Epithelial cell of esophagus (primary cell): ENCODE results near the gene PPHLN1.
A peak's percentile ranks its signal among the peaks of the same experiment; 100 is the strongest.
"Not testable (repeated sequence)": the region's sequence is repeated elsewhere in the genome, so short reads cannot be mapped to it uniquely, and the experiment has no call there.

Experiments used
- DNase-seq: peaks from one replicate; pipeline ENCODE4 v3.0.0; 2010; ENCODE audit warnings: low read depth
- H3K4me3 ChIP-seq: 2 replicates; pipeline ENCODE4 v1.5.1; 2011; ENCODE audit warnings: mild to moderate bottlenecking, low read length, control low read depth
- TF ChIP-seq, protein P1 (sequence below): IDR thresholded peaks from 2 replicates; pipeline ENCODE4 v1.5.1; 2011; ENCODE audit warnings: low read depth, mild to moderate bottlenecking, low read length, control low read depth, inconsistent platforms; ENCODE audit not compliant: insufficient read depth; ENCODE audit errors: missing control alignments

PPHLN1 gene

DNA sequence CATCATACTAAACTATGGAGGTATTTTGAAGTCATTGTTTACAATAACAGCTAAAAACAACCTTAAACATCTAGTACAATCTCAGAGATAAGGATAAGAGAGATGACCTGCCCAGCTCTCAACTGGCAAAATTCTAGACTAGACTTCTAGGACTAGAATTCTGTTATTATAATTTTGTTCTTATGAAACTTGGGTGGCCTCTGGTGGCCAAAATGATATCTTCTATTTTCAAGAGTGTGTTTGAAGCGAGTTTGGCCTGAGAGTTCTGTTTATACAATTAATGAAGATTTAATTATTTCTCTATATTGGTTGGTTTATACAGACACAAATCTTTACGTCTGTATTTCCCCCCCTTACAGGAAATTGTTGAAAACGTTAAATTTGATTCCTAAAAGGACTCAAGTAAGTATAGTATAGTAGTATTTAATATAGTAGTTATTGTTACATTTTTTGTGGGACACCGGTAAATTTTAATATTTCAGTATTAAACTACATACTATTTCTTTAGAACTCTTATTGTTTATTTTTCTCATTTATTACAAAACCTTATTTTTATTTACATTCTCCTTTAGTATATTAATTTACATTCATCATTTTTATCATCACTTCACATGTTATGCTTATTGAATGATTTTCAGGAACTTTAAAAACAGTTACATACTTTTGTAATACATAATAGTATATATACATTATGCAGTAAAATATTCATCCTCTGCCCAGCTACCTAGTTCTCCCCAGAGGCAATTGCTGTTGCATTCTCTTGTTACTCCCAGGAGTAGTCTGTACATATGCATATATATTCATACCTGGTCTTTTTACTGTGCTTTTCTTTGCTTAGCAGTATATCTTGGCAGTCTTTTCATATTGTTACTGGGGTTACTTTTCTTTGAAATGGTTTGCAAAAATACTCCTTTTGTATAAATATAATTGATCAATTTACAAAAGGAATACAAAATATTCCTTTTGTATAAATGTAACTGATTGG is 6.6 kb downstream of the PPHLN1 start:
- DNase-seq = peak; percentile 56
- TF ChIP-seq, protein P1, sequence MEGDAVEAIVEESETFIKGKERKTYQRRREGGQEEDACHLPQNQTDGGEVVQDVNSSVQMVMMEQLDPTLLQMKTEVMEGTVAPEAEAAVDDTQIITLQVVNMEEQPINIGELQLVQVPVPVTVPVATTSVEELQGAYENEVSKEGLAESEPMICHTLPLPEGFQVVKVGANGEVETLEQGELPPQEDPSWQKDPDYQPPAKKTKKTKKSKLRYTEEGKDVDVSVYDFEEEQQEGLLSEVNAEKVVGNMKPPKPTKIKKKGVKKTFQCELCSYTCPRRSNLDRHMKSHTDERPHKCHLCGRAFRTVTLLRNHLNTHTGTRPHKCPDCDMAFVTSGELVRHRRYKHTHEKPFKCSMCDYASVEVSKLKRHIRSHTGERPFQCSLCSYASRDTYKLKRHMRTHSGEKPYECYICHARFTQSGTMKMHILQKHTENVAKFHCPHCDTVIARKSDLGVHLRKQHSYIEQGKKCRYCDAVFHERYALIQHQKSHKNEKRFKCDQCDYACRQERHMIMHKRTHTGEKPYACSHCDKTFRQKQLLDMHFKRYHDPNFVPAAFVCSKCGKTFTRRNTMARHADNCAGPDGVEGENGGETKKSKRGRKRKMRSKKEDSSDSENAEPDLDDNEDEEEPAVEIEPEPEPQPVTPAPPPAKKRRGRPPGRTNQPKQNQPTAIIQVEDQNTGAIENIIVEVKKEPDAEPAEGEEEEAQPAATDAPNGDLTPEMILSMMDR = peak; percentile 55

DNA sequence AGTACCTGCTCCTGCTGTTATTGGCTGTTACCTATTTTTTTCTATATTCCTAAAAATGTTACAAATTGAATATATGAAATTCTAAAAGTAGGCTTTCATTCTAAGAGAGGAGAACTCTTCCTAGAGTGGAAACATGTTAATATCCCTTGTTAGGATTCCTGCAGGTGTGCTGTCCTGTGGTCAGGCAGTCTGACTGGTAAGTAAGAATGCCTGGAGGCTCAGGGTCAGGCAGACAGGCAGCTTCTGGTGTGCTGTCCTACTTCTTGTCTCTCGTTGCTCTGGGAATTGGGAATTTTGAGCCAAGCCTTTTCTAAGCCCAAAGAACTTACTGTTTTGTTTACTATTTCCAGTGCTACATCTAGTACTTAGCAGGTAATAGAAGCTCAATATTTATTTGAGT is 10.3 kb downstream of the PPHLN1 start:
- DNase-seq = no peak

More for the DNA sequence above, 6.6 kb downstream of the PPHLN1 start:
- no peak overlapping the region for H3K4me3 ChIP-seq

DNA sequence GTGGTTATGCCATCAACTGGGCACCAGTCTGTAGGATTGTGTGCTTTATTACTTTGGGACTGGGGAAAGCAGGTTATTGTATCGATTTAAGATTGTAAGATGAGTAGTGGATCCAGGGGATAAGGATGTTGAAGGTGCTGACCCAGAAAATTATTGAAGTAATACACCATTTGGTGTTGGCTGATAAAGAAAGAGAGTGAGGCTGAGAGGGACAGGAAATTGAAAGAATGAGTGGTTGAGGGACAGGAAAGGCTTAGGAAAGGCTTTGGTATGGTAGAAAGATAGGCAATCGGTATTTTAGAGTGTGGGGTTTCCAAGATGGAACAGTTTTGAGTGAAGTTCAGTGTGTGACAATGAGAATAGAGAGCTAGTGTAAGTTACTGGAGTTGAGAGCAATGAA is 12.3 kb downstream of the PPHLN1 start:
- TF ChIP-seq, protein P1 = no peak
- DNase-seq = no peak
- H3K4me3 ChIP-seq = no peak overlapping the region

More for the DNA sequence above, 10.3 kb downstream of the PPHLN1 start:
- TF ChIP-seq, protein P1 = no peak
- H3K4me3 ChIP-seq = no peak overlapping the region

DNA sequence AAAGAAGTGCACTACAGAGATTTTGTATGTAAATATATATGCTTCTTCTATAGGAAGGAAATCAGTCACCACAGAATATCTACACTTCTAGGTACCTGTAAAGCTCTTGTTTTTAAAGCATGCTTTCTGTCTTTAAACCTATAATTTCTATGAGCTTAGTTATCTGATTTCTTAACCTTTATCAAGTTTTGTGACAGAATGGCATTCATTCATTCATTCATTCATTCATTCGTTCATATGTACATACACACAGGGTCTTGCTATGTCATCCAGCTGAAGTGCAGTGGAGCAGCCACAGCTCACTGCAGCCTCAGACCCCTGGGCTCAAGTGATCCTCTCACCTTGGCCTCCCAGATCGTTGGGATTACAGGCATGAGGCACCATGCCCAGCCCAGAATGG is 16.1 kb downstream of the PPHLN1 start:
- DNase-seq = no peak
- H3K4me3 ChIP-seq = no peak overlapping the region
- TF ChIP-seq, protein P1 = no peak

DNA sequence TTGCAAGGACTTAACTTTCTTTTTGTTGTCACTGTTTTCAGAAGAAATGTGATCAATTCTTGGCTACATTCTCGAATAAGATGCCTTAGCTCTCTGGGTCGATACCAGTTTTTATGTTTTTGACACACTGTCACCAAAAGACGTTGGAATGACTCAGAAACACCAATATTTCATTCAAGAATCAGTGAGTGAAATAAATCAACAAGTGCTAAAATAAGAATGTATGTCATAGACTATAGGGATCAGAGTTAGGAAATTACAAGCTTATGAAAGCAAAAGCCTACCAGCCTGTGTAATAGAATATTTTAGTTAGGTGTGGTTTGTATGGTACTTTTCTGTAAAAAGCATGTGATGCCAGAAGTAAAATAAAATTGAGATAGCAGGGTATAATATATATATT is 17.8 kb downstream of the PPHLN1 start:
- H3K4me3 ChIP-seq = no peak overlapping the region
- no peak for DNase-seq
- TF ChIP-seq, protein P1 = no peak

DNA sequence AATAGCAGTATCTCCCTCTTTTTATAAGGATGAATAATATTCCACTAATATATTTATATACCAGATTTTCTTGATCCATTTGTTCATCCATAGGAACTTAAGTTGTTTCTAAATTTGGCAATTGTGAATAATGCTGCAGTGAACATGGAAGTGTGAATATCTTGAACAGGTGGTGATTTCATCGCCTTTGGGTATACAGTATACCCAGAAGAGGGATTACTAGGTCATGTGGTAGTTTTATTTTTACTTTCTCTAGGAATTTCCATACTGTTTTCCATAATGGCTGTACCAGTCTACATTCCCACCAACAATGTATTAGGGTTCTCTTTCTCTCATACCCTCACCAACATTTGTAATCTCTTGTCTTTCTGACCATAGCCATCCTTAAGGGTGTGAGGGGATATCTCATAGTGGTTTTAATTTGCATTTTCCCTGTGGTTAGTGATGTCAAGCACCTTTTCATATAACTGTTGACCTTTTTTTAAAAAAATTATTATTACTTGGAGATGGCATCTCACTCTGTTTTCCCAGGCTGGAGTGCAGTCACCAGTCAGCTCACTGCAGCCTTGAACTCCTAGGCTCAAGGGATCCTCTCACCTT is 20.5 kb downstream of the PPHLN1 start:
- TF ChIP-seq, protein P1 = no peak
- H3K4me3 ChIP-seq = no peak overlapping the region
- no peak for DNase-seq

DNA sequence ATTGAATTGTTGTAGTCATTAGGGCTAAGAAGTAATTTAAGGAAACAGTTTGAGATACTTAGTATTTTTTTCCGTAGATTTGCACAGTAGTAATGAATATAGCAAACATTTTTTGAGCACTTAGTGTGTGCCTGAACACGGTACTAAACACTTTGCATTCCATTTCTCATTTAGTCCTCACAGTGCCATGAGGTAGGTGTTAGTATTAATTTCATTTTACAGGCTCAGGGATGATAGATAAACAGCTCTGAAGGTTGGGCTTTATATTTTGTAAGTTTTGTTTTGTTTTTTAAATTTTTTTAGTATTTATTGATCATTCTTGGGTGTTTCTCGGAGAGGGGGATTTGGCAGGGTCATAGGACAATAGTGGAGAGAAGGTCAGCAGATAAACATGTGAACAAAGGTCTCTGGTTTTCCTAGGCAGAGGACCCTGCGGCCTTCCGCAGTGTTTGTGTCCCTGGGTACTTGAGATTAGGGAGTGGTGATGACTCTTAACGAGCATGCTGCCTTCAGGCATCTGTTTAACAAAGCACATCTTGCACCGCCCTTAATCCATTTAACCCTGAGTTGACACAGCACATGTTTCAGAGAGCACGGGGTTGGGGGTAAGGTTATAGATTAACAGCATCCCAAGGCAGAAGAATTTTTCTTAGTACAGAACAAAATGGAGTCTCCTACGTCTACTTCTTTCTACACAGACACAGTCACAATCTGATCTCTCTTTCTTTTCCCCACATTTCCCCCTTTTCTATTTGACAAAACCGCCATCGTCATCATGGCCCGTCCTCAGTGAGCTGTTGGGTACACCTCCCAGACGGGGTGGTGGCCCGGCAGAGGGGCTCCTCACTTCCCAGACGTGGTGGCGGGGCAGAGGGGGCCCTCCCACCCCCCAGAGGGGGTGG is 23.4 kb downstream of the PPHLN1 start:
- DNase-seq = not testable (repeated sequence)

DNA sequence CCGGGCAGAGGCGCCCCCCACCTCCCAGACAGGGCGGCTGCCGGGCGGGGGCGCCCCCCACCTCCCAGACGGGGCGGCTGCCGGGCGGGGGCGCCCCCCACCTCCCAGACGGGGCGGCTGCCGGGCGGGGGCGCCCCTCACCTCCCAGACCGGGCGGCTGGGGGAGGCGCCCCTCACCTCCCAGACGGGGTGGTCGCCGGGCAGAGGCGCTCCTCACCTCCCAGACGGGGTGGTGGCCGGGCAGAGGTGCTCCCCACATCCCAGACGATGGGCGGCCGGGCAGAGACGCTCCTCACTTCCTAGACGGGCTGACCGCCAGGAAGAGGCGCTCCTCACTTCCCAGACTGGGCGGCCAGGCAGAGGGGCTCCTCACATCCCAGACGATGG is 24.0 kb downstream of the PPHLN1 start:
- DNase-seq, H3K4me3 ChIP-seq: not testable (repeated sequence)

More for the DNA sequence above, 23.4 kb downstream of the PPHLN1 start:
- H3K4me3 ChIP-seq = not testable (repeated sequence)
